Activated CD8-positive, alpha-beta memory T cell treated with anti-CD3 and anti-CD28 coated beads, Interleukin-2, amount 50 U/mL, for 1 hour (primary cell): Measurements from ENCODE around the gene MEOX1.
"Not testable (repeated sequence)": the region's sequence is repeated elsewhere in the genome, so short reads cannot be mapped to it uniquely, and the experiment has no call there.

Source experiments
- DNase-seq: peaks from one replicate; pipeline ENCODE4 v3.0.0-alpha.2; 2020; ENCODE audit errors: extremely low read depth

The MEOX1 gene

DNA sequence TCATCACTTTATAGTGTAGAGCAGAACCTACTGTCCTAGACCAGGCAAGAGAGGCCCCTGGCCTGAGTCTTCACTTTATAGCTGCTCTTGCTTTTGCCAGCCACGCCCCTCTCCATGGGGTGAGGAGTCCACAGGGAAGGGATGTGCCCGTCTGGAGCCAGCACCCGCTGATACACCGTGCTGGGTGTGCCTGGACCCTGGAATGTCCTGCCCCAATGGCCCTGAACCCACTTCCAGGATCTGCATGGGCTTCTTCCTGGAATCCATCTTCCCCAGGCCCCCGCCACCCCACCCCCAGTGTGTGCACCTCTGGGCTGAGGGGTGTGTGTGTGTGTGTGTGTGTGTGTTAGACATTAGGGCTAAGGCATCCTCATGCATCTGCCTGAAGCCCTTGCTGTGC lies 44.9 kb downstream of the MEOX1 start:
- DNase-seq = no peak

DNA sequence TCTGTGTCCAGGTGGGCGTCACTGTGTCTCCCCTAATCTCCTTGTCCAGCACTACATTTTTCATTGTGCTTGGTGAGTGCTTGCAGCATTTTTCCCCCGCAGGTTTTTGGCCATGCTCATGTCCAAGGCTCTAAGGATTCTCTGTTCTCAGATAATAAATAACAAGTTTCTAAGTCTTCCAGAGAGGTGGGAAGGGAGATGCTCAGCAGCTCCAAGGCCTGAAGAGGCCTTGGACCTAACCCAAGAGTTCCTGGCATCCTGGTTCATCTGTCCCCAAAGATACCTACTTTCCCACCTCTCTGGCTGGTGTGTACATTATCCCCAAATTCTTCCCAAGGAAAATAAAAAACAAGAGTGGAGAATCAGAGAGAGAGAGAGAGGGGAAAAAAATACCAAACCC lies 45.3 kb downstream of the MEOX1 start:
- DNase-seq = no peak

DNA sequence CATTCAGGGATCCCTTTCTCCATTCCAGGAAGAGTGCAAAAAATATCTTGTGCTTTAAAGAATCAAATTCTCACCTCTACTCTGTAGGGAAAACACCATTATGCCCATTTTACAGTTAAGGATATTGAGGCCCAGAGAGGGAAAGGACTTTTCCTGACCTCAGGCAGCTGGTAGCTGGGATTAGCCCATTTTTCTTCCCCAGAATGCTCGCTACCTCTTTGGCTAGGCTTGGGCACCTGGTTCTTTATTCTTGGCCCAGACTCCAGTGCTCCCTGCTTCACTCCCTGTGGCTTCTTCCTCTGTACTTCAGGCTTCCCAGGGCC lies 45.7 kb downstream of the MEOX1 start:
- DNase-seq = no peak

DNA sequence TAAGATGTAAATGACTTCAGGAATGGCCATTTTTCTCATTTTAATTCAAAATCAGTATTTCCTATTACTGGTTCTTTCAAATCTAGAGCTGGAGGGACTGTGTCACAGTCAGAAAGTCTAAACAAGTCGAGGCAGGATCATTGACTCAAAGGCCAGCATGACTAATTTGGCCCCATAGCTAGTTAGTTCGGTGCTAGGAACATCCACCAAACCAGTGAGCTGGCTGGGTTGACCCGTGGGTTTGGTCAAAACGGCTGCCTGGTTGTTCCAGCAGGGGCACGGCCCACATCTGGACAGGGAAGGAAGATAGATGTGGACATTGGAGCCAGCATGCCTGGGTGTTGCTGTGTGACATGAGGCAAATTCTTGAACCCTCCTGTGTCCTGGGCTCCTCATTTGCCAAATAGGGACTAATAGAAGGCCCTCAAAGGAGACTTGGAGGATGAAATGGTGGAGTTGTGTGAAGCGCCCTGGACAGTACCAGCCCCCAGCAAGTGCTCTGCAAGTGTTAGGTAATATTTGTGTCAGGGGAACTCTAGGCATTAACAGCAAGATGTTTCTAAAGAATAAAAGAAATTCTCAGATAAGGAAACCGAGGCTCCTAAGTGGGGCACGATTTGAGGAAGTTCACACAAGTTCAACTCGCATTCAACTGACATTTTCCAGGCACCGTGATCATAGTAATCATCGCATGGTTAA lies 46.2 kb downstream of the MEOX1 start:
- no peak for DNase-seq

GRCh38 chr17:43614561-43614960 lies 47.2 kb downstream of the MEOX1 start:
- DNase-seq = no peak

- no peak for DNase-seq
Observed at GRCh38 chr17:43613917-43614316, 47.8 kb downstream of the MEOX1 start.

- no peak for DNase-seq
Observed at GRCh38 chr17:43612515-43612914, 49.2 kb downstream of the MEOX1 start.

- DNase-seq = no peak
Observed at GRCh38 chr17:43611230-43611969, 50.3 kb downstream of the MEOX1 start.

DNA sequence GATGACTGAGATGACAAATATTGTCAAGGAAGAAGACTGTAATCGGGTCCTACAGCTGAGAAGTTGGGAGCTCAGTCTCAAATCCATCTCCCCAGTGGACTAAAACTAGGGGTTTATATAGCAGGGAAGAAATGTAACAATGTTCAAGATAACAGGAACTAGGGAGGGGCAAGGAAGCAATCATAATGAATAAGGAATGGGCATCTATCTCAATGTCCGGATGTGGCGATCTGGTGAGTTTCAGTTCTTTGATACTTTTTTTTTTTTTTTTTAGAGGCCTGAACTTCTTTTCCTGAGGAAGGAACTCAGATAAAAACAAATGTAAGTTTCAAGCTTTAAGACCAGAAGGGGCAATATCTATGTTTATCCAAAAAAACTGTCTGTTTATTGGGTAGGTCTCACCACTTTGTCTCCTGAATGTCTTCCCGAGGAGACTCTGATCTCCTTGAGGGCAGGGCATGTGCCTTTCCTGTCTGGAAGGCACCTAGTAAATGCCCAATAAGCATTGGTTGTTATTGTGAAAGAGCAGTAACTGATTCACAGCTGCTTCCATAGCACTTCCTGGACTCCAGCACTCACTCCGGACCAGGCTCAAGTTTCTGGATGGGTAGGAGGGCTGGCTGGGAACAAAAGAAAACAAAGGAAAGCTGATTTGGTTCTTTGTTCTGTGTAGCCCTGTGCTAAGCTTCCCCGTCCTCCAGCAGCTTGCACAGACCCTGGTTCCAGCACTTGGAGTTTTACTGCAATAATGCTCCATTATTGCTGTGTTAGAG lies 51.9 kb downstream of the MEOX1 start:
- DNase-seq = no peak

DNA sequence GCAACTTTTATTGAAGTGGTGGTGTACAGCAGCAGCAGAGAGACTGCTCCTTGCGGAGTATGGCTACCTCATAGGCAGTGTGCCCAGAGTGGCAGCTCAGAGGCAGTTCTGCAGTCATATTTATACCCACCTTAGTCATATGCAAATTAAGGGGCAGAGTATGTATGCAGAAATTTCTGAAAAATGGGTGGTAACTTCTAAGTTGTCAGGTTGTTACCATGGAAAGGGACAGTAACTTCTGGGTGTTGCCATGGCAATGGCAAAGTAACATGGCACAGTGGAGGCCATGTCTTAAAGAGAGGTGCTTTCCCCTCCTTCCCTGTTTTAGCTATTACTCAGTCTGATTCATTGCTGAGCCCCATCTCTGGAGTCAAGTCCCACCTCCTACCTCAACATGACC lies 53.4 kb downstream of the MEOX1 start:
- DNase-seq = no peak

- no peak for DNase-seq
Observed at GRCh38 chr17:43604549-43604948, 57.2 kb downstream of the MEOX1 start.

DNA sequence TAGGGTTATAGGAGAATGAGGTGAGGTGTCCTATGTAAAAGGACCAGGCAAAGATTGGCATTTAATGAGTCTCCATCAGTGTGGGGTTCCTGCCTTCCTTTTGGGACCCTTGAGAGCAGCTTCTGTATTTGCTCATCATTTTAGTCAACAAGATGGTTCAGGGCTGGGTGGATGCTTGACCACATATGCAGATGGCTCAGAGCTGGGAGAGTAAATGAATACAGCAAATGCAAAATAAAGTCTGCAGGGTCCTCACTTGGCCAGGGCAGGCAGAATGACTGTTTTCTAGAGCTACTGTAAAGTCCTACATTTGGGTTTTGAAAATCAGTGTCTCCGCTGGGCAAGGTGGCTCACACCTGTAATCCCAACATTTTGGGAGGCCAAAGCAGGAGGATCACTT lies 58.4 kb downstream of the MEOX1 start:
- no peak for DNase-seq

- DNase-seq = not testable (repeated sequence)
Observed at GRCh38 chr17:43602556-43602955, 59.2 kb downstream of the MEOX1 start.

DNA sequence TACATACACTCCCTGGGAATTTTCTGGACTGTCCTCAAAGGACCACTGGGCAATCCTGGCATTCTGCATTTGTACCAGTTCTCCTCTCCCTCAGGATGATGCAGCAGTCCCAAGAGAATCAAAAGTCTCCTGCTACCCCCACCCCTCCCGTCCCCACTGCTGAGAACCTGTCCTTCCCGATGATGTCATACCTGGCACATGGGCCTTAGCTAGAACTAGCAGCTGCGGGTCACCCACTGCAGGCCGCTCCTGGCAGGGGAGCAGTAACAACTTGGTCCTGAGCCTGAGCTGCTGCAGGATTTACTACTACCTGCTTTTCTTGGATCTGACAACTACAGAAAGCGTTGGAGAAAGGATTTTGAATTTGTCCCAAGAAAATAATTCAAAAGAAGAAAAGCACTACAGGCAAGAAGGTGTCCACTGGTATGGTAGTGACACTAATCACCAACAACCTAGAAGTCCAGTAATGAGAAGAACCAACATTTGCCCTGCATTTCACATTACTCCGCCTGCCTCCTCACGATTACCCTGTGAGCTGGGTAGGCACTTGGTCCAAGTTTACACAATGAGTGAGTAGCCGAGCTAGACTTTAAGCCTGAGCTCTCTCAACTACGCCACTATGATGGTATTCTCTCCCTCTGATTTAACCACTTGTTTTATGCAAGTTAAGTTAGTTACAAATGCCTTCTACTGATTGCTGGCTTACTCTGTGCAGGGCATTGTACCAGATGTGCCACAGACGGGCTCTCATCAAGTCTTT lies 60.3 kb downstream of the MEOX1 start:
- DNase-seq = no peak

DNA sequence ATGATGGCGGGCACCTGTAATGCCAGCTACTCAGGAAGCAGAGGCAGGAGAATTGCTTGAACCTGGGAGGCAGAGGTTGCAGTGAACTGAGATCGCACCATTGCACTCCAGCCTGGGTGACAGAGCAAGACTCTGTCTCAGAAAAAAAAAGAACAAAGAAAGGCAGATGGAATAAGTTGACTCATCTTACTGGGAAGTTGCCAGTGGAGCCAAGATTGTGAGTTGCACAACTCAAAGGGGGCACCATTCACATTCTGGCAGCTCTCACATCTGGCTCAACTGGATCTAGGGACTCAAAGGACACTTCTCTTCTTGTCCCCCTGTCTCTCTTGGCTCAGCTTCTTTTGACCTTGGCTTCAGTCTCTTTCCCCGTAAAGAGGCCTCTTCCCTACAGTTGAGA lies 61.9 kb downstream of the MEOX1 start:
- DNase-seq = no peak

GRCh38 chr17:43599046-43599395 lies 62.7 kb downstream of the MEOX1 start:
- no peak for DNase-seq

- no peak for DNase-seq
Observed at GRCh38 chr17:43598357-43599045, 63.2 kb downstream of the MEOX1 start.

DNA sequence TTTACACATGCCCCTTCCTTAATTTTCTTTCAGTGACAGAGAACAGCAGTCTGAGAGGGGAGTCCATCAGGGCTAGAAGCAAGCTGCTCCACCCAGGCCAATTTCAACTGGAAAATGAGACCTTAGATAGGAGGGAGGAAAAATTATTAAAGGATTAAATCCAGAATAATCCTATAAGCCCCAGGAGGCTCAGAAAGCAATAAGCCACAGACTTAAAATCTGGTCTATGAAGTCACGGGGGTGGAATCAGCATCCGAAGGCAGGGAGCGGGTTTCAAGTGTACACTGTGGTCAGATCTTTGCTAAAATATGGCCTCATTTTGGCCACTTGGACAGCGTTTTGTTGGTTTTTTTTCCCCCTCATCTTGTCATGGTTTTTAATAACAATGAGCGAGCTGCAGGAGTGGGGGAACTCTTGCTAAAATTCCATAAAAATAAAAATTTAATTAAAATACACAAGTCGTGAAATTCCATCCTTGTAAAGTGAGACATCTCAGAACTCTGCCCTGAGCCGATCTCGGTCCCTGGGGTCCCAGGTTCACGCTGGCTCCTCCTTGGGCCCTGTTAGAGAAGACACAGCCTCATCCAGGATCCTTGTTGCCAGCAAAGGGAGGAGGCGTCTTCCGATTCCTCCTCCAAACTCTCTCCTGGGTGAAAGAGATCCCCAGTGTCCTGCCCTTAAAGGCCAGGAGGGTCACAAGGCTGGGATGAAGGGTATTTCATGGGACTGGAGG lies 63.9 kb downstream of the MEOX1 start:
- no peak for DNase-seq

- no peak for DNase-seq
Observed at GRCh38 chr17:43595466-43595865, 66.3 kb downstream of the MEOX1 start.

- DNase-seq = no peak
Observed at GRCh38 chr17:43591779-43592562, 69.8 kb downstream of the MEOX1 start.
